OCI-M2 (cell line): ENCODE results near the gene VTN.
"Not testable (repeated sequence)": the region's sequence is repeated elsewhere in the genome, so short reads cannot be mapped to it uniquely, and the experiment has no call there.

Source experiments
- DNase-seq: peaks from one replicate; lab custom pipeline; 2025; ENCODE audit not compliant: unreplicated experiment; lab: John Stamatoyannopoulos, UW

The VTN gene

DNA sequence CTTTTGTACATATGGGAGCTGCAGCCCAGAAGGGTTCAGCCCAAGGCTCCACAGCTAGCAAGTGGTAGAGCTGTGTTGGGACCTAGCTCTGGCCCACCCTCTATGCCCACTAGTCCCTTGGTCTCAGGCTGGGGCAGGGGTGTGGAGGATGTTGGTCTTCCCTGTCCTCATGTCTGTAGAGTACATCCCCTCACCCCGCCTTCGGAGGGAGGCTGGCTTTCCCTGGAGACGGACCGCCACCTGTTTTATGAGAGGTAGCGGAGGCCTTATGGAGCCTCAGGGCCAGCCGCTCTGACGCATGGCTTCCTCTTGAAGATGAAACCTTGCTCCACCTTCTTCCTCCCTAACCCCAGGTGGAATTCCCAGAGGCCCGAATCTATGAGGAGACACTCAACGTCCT lies 26.1 kb downstream of the VTN start:
- DNase-seq, result no peak

- DNase-seq, result no peak
Observed at GRCh38 chr17:28343491-28343932, 26.6 kb downstream of the VTN start.

GRCh38 chr17:28342313-28342712 lies 27.8 kb downstream of the VTN start:
- no peak for DNase-seq

- no peak for DNase-seq
Observed at GRCh38 chr17:28341516-28341915, 28.6 kb downstream of the VTN start.

DNA sequence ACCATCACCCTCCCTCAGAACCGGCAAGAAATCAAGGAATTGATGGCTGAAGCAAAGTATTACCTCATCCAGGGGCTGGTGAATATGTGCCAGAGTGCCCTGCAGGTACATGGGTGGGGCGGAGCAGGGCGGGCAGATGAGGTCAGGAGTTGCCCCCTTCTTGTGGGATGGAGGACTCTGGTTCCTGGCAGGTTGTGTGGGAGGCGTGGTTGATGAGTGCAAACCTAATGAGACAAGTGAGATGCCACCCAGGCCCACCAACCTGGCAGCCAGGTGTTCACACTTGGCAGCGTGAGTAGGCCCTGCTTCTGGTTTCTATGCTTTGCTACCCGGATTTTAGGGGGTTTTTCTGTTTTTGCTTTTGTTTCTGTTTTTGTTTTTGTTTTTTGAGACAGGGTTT lies 29.7 kb downstream of the VTN start:
- DNase-seq, result no peak

- no peak for DNase-seq
Observed at GRCh38 chr17:28339431-28339830, 30.7 kb downstream of the VTN start.

DNA sequence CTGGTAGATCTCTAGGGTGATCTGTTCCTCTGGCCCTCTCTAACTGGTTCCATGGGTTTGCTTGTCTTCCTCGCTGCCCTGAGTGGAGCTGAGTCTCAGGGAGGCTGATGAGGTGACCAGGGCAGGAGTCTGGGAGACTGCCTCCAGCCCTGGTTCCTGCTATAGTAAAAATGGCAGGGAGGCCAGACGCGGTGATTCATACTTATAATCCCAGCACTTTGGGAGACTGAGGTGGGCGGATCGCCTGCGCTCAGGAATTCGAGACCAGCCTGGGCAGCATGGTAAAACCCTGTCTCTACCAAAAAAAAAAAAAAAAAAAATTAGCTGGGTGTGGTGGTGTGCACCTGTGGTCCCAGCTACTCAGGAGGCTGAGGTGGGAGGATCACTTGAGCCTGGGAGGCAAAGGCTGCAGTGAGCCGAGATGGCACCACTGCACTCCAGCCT lies 31.3 kb downstream of the VTN start:
- DNase-seq, result not testable (repeated sequence)

- no peak for DNase-seq
Observed at GRCh38 chr17:28338056-28338768, 31.9 kb downstream of the VTN start.

DNA sequence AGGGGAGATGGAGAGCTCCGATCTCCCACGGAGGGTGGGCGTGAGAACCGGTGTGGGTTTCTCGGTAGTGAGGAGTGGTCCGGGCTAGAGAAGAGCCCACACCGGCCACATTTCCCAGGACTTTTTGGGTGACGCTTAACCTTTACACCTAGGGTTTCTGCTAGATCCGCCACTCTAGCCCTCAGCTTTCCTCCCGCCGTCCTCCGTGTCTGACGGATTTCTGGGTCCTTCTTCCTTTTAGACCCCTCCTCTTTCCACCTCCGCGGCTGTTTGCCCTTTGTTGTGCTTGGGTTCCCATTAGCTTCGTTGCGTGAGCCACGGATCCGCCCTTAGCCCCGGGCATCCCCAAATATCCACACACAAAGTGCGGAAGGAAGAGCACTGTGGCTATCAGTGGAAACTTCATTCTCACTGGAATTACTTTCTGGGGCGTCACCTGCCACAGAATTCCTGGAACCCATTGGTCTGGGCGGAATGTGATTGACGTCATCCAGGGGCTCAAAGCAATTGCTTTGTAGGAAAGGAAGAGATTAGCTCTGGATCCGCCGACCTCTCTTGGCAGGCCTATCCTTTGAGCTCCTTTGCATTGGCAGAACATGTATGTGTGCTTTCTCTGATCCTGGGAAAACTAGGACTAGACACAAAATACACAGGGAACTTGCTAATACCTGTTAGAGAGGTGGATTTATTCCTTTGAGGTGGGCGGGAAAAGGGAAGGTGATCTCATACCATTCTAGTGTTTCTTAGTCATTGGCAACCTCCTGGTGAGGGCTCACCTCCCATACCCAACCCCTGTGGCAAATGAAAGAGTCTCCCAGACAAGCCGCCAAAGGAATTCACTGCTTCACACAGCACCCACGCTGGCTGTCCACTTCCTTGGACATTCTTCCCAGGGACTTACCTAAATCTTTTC lies 33.9 kb downstream of the VTN start:
- DNase-seq, result no peak

DNA sequence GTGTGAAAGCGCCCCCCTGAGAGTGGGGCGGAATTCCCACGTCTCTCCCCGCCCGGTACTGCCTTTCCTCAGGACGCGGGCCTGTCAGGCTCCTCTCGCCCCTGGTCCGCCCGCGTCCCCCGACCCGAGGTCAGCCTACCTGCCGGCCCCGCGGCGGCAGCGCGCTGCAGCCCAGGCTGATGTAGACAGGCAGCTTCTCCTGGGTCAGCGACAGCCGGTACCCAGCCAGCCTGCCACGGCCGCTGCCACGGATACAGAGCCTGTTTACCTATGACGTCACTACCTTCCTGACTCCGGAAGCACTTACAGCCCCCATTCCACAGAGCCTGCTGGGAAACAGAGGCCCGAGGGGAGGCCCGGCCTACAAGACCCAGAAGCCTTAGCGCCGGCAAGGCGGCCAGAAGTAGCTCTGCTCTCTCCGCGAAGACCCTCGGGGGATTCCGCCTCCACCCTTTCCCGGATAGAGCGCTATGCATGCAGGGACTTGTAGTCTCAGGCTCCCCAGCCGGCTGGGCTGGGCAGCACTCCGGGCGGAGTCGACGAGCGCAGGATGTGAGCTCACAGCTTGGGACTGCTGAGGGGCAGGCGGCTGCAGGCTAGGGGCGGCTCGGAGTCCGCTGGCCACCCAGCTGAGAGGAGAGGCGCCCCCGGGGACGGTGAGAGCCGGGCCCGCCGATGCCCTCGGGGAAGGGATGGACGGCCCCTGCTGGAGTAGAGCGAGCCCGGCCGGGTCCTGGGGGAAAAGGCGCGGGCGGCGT lies 34.7 kb downstream of the VTN start, which contains the start of the genes IFT20 and TNFAIP1:
Gene IFT20 (minus strand): TSS at position 272 of the 758 bp plus-strand sequence. CDS start 3,487 bp downstream, outside the sequence.
Gene TNFAIP1 (plus strand): TSS at position 561 of the 758 bp plus-strand sequence. CDS start 3,761 bp downstream, outside the sequence.
- DNase-seq, result peak; percentile 76

- DNase-seq, result no peak
Observed at GRCh38 chr17:28334666-28335200, 35.4 kb downstream of the VTN start.

DNA sequence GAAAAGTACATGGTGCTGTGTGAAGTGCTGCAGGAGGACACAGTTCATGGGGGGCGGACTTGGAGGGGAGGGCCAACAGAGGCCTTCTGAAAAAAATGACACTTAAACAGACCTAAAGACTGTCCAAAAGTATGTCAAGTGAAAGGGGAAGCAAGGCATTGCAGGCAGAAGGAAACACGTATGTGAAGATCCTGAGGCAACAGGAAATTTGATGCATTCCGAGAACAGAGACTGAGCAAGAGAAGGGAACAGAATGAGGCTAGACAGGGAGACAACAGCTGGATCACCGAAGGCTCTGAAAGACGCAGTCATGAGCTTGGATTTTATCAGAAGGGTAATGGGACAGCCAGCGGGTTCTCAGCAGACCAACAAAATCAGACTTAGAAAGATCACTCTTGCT lies 35.9 kb downstream of the VTN start:
- no peak for DNase-seq

DNA sequence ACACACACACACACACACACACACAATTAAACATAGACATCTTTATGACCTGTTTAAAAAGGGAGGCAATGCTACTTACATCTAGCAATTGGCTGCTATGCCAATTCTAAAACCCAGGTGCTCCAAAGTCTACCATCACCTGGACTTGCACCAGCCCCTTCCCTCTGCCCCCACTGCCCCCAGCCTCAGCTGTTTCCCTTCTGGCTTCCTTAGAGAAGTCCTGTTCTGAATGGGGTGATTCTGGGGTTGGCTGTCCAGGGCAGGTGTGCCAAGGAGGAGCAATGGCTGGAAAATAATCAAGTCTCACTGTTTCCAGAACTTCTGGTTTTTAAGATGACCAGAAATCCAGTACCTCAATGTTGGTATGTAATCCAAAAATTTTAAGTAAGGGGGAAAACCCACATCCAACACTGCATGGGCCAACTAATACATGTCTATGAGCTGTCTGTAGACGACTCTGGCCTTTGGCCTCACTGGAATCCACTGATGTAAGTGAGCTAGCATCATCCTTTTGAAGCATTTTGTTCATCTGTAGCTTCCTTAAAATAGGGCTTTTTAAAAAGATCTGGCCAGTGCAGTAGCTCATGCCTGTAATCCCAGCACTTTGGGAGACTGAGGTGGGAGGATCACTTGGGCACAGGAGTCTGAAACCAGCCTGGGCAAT lies 36.9 kb downstream of the VTN start:
- DNase-seq, result no peak

GRCh38 chr17:28331891-28332420 lies 38.2 kb downstream of the VTN start:
- DNase-seq, result no peak

DNA sequence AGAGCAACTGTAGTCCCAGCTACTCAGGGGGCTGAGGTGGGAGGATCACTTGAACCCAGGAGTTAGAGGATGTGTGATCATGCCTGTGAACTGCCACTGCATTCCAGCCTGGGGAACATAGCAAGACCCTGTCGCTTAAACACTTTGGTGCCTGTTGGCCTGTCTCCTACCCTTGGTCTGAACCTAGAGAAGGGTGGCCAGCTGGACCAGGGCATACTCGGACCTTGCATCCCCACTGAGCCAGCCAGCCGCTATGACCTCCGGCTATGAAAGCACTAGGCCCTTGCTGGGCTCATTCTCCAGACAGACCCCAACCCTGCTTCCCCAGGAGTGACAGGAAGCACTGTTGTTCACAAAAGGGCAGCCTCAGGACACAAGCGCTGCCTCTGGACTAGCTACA lies 39.4 kb downstream of the VTN start:
- no peak for DNase-seq

GRCh38 chr17:28328325-28328724 lies 41.8 kb downstream of the VTN start:
- DNase-seq, result no peak

- DNase-seq, result no peak
Observed at GRCh38 chr17:28327709-28328108, 42.4 kb downstream of the VTN start.

DNA sequence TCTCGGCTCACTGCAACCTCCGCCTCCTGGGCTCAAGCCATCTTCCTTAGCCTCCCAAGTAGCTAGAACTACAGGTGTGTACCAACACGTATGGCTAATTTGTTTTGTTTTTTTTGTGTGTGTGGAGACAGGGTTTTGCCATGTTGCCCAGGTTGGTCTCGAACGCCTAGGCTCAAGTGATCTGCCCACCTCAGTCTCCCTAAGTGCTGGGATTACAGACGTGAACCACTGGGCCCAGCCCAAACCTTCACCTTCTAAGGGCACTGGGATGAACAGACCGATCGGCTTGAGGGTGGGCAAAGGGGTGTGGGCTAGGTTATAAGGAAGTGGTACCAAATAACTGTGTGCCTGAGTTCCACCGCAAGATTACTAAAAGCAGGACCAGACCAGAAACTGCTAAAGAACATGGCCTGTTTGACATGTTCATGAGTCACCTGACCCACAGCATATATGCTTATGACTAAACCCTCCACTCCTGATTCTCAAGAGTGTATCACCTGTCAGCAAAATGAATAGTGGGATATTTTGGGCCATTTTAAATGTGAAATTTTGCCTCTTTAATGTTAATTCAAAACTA lies 43.0 kb downstream of the VTN start:
- DNase-seq, result no peak

DNA sequence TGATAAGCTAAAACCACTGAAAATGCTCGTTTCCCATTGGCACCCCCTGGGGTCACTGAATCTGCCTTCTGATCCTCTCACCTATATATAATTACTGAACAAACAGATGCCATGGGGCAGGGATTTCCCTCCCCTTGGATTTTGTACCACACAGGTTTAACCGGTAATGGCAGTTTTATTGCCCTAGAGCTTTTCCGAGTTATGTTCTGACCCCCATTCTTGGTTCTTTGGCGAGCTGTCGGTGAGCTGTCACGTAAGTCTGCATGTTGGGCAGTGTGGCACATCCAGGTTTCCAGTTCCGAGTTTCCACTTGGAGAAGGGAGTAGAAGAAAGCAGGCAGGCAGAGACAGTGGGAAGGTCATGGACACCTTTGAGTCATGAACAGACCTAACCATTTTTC lies 44.0 kb downstream of the VTN start:
- DNase-seq, result no peak

- no peak for DNase-seq
Observed at GRCh38 chr17:28325211-28325610, 44.9 kb downstream of the VTN start.
